Dendritic cell treated with granulocyte-macrophage colony-stimulating factor and Interleukin-4, amounts not matched to agents 40 ng/mL and 50 ng/mL, for 4 days (primary cell): ENCODE measurements around the gene LRFN3.

Experiments used
- H3K27ac Mint-ChIP-seq: one replicate; pipeline ENCODE4 v1.8.0; 2022; ENCODE audit warnings: mild to moderate bottlenecking, mixed read lengths
- H3K27me3 Mint-ChIP-seq: one replicate; pipeline ENCODE4 v1.8.0; 2022; ENCODE audit warnings: mild to moderate bottlenecking, mixed read lengths
- H3K36me3 Mint-ChIP-seq: one replicate; pipeline ENCODE4 v1.8.0; 2022; ENCODE audit warnings: low read depth, mixed read lengths
- H3K4me1 Mint-ChIP-seq: one replicate; pipeline ENCODE4 v1.8.0; 2022; ENCODE audit warnings: low read depth, mixed read lengths
- H3K4me3 Mint-ChIP-seq: one replicate; pipeline ENCODE4 v1.8.0; 2022; ENCODE audit warnings: mild to moderate bottlenecking, moderate library complexity, mixed read lengths
- H3K9me3 Mint-ChIP-seq: one replicate; pipeline ENCODE4 v1.8.0; 2022; ENCODE audit warnings: mixed read lengths
- intact Hi-C: fragments of 100-400 bp; cut with micrococcal nuclease; formaldehyde crosslinking; loops from one replicate; pipeline ENCODE4 v1.15.0; 2022

Gene LRFN3

GRCh38 chr19:35986111-35986510, 49.9 kb downstream of the LRFN3 start:
- Mint-ChIP-seq H3K36me3 (no peaks in the 10 kb centered on the region), H3K4me3 (no peak overlapping the region)
- intact Hi-C loops: no loop called here

GRCh38 chr19:35986664-35987570, 50.7 kb downstream of the LRFN3 start:
- peak overlapping the region; percentile 74 for H3K27ac Mint-ChIP-seq
- peaks cover 27% of the 10 kb centered on the region for H3K4me1 Mint-ChIP-seq
- H3K4me3 Mint-ChIP-seq: peak overlapping the region; percentile 81
- H3K9me3 Mint-ChIP-seq: peaks cover 6% of the 10 kb centered on the region
- intact Hi-C loops: no loop called here
- no peaks in the 10 kb centered on the region for H3K36me3 Mint-ChIP-seq
- H3K27me3 Mint-ChIP-seq: peaks cover 34% of the 10 kb centered on the region

More at GRCh38 chr19:35986111-35986510, 49.9 kb downstream of the LRFN3 start:
- Mint-ChIP-seq H3K4me1 (peaks cover 27% of the 10 kb centered on the region), H3K27ac (peak overlapping the region; percentile 74), H3K9me3 (peaks cover 6% of the 10 kb centered on the region), H3K27me3 (peaks cover 37% of the 10 kb centered on the region)

GRCh38 chr19:35987571-35987896, 51.4 kb downstream of the LRFN3 start:
- intact Hi-C loops: no loop called here
- Mint-ChIP-seq H3K9me3 (peaks cover 6% of the 10 kb centered on the region), H3K4me1 (peaks cover 27% of the 10 kb centered on the region), H3K36me3 (no peaks in the 10 kb centered on the region), H3K27ac (peak overlapping the region; percentile 74), H3K4me3 (peak overlapping the region; percentile 81), H3K27me3 (peaks cover 31% of the 10 kb centered on the region)

- Mint-ChIP-seq H3K4me1 (peaks cover 29% of the 10 kb centered on the region), H3K9me3 (peaks cover 6% of the 10 kb centered on the region), H3K4me3 (no peak overlapping the region), H3K27ac (no peak overlapping the region), H3K27me3 (peaks cover 21% of the 10 kb centered on the region), H3K36me3 (no peaks in the 10 kb centered on the region)
- intact Hi-C loops: no loop called here
Measured at GRCh38 chr19:35988824-35989223, 52.6 kb downstream of the LRFN3 start.

- H3K9me3 Mint-ChIP-seq: peaks cover 6% of the 10 kb centered on the region
- H3K4me1 Mint-ChIP-seq: peaks cover 41% of the 10 kb centered on the region
- no peaks in the 10 kb centered on the region for H3K36me3 Mint-ChIP-seq
- no peak overlapping the region for H3K4me3 Mint-ChIP-seq
- intact Hi-C loops: loop anchor here (5.0 kb wide), 1 partner anchor 33 kb away; no protein-coding TSS in a partner anchor
- H3K27ac Mint-ChIP-seq: no peak overlapping the region
- H3K27me3 Mint-ChIP-seq: peaks cover 11% of the 10 kb centered on the region
Measured at GRCh38 chr19:35990156-35990555, 54.0 kb downstream of the LRFN3 start.

- Mint-ChIP-seq H3K4me1 (peaks cover 48% of the 10 kb centered on the region), H3K4me3 (no peak overlapping the region), H3K36me3 (no peaks in the 10 kb centered on the region), H3K27ac (no peak overlapping the region), H3K27me3 (peaks cover 4% of the 10 kb centered on the region), H3K9me3 (peaks cover 6% of the 10 kb centered on the region)
- intact Hi-C loops: loop anchor here (5.0 kb wide), 1 partner anchor 34 kb away; no protein-coding TSS in a partner anchor
Measured at GRCh38 chr19:35990771-35991730, 54.9 kb downstream of the LRFN3 start.

- Mint-ChIP-seq H3K27me3 (peaks cover 3% of the 10 kb centered on the region), H3K27ac (no peak overlapping the region), H3K9me3 (peaks cover 6% of the 10 kb centered on the region), H3K4me3 (no peak overlapping the region), H3K36me3 (peaks cover 7% of the 10 kb centered on the region), H3K4me1 (peaks cover 49% of the 10 kb centered on the region)
- intact Hi-C loops: loop anchor here (5.0 kb wide), 1 partner anchor 35 kb away; no protein-coding TSS in a partner anchor
Measured at GRCh38 chr19:35991731-35992450, 55.7 kb downstream of the LRFN3 start.

- Mint-ChIP-seq H3K27me3 (no peaks in the 10 kb centered on the region), H3K27ac (peak overlapping the region; percentile 17), H3K4me1 (peaks cover 50% of the 10 kb centered on the region), H3K9me3 (peaks cover 6% of the 10 kb centered on the region), H3K36me3 (peaks cover 20% of the 10 kb centered on the region), H3K4me3 (no peak overlapping the region)
- intact Hi-C loops: loop anchor here (5.0 kb wide), 1 partner anchor 36 kb away; no protein-coding TSS in a partner anchor
Measured at GRCh38 chr19:35992907-35993765, 57.0 kb downstream of the LRFN3 start.

- Mint-ChIP-seq H3K27me3 (no peaks in the 10 kb centered on the region), H3K4me3 (peak overlapping the region; percentile 84), H3K36me3 (peaks cover 29% of the 10 kb centered on the region), H3K4me1 (peaks cover 54% of the 10 kb centered on the region), H3K27ac (peak overlapping the region; percentile 86), H3K9me3 (peaks cover 6% of the 10 kb centered on the region)
- intact Hi-C loops: loop anchor here (5.0 kb wide), 1 partner anchor 37 kb away; no protein-coding TSS in a partner anchor
Measured at GRCh38 chr19:35993923-35994598, 57.9 kb downstream of the LRFN3 start.
